Stimulated activated naive CD4-positive, alpha-beta T cell treated with Interleukin-2 at 50 U/mL for 16 hours (primary cell): ENCODE measurements around the gene ANXA11.

Experiments used
- DNase-seq: peaks from one replicate; lab custom pipeline; 2025; lab: John Stamatoyannopoulos, UW

Gene ANXA11

DNA sequence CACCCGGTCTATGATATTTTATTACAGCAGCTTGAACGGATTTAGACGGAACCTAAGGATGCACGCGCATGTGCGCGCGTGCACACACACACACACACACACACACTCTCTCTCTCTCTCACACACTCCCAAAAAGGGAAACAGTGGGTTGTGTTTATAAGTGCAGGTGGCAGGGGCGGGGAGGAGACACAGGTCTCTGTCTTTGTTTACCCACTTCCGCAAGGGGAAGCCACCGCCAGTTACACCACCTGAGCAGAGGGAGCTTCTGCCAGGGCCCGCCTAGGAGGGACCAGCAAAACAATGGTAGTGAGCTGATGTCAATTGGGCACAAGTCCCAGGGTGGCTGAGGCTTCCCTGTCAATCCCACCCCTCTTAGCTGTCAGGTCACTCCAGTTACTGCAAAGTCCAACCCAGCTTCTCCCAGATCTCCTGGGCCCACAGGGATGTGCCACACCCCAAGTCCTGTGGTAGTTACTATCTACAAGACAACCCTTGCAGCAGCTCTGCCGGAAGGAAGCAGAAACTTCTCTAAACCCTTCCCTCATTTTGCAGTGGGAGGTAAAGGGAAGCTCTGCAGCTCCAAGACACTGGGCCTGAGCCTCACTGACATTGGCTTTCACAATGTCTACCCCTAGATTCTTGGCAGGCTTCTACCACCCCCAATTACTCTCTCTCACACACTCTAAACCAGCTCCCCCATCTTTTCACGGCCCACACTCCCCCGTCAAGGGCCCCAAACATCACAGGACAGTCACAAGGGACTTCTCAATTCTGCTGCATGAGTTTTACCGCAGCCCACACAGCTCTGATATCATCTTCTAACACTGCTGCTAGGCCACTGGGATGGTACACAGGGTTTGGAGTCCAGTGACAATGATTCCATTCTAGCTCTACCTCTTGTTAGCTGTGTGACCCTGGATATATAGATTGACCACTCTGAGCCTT, 17.6 kb downstream of the ANXA11 start:
- DNase-seq, result peak; percentile 61

GRCh38 chr10:80187060-80187459, 18.3 kb downstream of the ANXA11 start:
- no peak for DNase-seq

DNA sequence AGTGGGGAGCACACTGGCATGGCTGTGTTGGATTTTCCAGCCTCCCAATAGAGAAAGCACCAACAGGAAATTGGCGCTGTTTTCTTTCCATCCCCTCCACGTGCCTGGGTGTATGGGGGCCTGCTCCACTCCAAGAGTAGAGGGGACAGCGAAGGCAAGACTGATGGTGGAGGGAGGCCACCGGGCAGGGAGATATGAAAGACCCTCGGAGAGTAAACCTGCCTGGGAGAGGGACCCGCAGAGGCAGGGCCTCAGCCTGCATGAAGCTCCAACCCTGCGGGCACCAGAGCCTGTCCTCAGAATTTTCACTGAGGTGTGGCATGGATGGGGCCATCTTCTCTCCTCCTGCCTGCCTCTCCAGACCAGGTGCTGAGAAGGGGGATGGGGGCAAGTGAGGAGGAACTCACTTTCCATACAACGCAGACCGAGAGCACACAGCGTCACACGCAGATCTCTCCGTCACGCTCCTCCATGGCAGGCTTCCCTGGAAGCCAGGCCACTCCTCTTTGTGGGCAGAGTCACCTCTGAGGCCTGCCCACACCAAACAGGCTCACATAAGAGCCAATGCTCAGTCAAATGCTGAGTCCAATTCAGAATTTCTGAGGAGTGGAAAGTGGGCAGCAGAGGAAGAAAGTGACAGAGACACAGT, 18.8 kb downstream of the ANXA11 start:
- no peak for DNase-seq

- no peak for DNase-seq
Observed at GRCh38 chr10:80185578-80186299, 19.6 kb downstream of the ANXA11 start.

GRCh38 chr10:80184291-80184690, 21.0 kb downstream of the ANXA11 start:
- no peak for DNase-seq

- no peak for DNase-seq
Observed at GRCh38 chr10:80183436-80183835, 21.9 kb downstream of the ANXA11 start.

GRCh38 chr10:80182986-80183385, 22.4 kb downstream of the ANXA11 start:
- no peak for DNase-seq

GRCh38 chr10:80177781-80178636, 27.3 kb downstream of the ANXA11 start:
- DNase-seq, result no peak

DNA sequence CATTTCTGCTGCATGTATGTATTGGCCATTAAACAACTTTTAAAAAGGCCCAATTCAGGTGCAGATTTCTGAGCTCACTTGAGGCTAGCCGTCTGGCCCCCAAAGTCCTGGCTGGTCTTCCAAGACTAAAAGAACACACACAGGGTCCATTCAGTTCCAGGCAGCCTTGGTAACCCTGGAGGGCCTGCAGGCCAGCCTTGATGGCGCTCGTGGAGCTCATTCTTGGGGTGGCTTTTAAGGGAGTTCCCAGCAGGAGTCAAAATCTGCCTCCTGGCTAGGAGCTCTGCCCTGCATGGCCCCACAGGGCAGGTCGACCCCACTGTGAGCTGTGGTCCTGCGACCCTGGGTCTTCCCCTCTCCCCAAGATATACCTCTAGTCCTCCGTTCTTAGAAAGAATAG, 28.8 kb downstream of the ANXA11 start:
- no peak for DNase-seq

- DNase-seq, result no peak
Observed at GRCh38 chr10:80174641-80175395, 30.5 kb downstream of the ANXA11 start.

GRCh38 chr10:80173466-80173865, 31.9 kb downstream of the ANXA11 start:
- no peak for DNase-seq

- DNase-seq, result no peak
Observed at GRCh38 chr10:80172896-80173295, 32.4 kb downstream of the ANXA11 start.

DNA sequence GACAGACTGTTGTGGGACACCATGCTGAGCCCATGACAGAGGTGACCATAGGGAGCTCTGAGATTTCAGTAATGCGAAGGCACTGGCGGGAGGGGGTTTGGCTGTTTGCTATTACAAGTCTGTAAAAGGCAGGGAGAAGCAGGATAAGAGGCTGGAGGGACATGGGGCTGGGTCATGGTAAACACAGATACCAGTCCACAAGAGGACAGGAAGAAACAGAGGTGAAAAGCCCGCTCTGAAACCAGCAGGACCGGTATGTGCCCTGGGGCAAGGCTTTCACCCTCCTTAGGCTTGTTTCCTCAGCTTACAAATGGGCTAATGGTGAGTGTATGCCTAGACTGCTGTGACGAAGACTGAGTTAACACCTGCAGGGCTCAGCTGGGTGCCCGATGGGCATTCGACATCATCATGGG, 34.1 kb downstream of the ANXA11 start:
- no peak for DNase-seq

DNA sequence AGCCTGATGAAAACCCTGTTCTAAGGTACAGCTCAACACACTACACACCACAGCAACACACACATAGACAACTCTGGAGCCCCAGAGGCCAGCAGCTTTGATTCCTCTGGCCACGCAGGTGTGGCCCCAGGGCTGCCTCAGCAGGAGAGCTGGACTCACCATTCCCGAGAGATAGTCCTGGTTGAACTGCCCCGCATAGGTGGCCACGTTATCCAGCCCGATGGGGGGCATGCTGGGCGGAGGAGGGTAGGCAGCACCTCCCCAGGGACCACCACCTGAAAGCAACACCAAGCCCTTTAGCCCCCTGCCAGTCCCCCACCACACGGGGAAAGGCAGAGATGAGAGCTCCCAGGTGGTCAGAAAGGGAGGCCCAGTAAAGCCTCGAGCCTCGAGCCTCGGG, 34.7 kb downstream of the ANXA11 start:
- DNase-seq, result no peak

- no peak for DNase-seq
Observed at GRCh38 chr10:80170026-80170425, 35.3 kb downstream of the ANXA11 start.

GRCh38 chr10:80168679-80169380, 36.5 kb downstream of the ANXA11 start:
- no peak for DNase-seq

GRCh38 chr10:80168162-80168511, 37.2 kb downstream of the ANXA11 start:
- no peak for DNase-seq

DNA sequence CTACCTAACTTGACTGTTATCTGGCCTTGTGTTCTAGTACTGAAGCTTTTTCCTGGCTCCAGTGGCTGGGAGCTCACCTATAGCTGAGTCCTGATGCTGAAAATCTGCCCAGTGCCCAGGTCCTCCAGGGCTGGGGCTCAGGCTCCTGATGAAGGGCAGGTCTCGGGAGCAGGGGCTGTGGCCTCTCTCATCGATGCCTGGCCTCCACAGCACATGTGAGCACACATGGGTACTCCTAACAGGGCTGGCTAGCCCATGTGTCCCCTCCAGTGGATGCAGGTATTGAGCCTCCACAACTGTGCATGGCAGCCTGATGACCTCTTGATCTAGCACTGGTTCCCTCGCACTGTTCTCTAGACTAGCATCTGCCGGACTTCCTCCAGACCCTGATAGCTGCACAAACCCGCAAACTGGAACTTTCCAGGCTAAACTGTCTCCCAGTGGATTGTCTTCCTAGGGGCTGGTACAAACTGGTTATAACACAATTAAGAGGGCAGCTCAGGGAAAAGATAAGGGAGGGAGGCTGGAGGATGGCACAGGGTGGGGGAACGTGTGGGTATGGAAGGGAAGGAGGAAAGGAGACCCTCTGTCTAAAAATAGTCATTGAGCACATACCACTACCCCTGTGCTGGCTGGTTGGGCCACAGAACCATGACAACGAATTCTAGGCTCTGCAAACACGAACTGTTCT, 37.7 kb downstream of the ANXA11 start:
- no peak for DNase-seq

GRCh38 chr10:80166581-80167470, 38.5 kb downstream of the ANXA11 start:
- DNase-seq, result no peak
